Suppressor macrophage treated with lipopolysaccharide for 1 hour (primary cell): ENCODE data around the gene NLRP9.
"Not testable (repeated sequence)": the region's sequence is repeated elsewhere in the genome, so short reads cannot be mapped to it uniquely, and the experiment has no call there.

ENCODE experiments used
- DNase-seq, 3 donors: peaks; one replicate each; pipeline ENCODE4 v3.0.0-alpha.2; 2020 to 2022

The NLRP9 gene

GRCh38 chr19:55738302-55738701 is at the start of gene NLRP9:
TSS of gene NLRP9 (minus strand) at chr19:55738402. CDS start at chr19:55738374, 28 bp downstream.
- no peak for DNase-seq

DNA sequence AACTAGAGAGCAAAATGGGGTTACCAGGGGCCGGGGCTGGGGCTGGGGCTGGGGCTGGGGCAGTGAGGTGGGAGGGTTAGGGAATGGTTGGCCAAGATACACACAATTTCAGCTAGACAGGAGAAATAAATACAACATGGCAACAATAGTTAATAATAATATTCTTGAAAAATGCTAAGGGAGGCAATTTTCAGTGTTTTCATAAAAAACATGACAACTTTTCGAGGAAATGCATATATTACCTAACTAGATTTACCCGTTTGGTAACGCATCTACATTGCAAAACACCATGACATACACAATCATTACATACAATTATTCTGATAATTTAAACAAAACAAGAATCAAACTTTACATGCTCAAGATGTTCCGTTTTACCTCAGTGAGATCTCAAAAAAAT is 42.9 kb upstream of the NLRP9 start:
- DNase-seq: no peak

DNA sequence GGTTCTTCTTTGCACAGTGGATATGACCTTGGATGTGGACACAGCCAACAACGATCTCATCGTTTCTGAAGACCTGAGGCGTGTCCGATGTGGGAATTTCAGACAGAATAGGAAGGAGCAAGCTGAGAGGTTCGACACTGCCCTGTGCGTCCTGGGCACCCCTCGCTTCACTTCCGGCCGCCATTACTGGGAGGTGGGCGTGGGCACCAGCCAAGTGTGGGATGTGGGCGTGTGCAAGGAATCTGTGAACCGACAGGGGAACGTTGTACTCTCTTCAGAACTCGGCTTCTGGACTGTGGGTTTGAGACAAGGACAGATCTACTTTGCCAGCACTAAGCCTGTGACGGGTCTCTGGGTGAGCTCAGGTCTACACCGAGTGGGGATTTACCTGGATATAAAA is 40.1 kb upstream of the NLRP9 start:
- DNase-seq: no peak

GRCh38 chr19:55777528-55777927 is 39.3 kb upstream of the NLRP9 start:
- DNase-seq: no peak

DNA sequence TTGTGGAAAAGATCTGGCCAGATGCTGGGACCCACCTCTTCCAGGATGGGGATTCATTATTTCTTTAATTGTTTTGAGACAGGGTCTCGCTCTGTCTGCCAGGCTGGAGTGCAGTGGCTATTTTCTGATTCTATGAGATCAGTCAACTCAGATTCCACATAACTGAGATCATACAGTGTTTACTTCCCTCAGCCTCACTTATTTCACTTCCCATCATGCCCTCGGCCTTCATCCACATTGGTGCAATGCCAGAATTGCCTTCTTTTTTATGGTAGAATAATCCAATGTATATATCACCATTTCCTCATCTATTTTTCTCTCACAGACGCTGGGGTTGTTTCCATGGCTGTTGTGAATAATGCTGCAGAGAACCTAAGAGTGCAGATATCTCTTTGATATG is 31.4 kb upstream of the NLRP9 start:
- DNase-seq: not testable (repeated sequence)

GRCh38 chr19:55768818-55769217 is 30.6 kb upstream of the NLRP9 start, which contains the start of gene RFPL4AL1:
TSS of gene RFPL4AL1 (plus strand) at chr19:55769118. CDS start at chr19:55771805, 2,687 bp downstream.
- DNase-seq: not testable (repeated sequence)

DNA sequence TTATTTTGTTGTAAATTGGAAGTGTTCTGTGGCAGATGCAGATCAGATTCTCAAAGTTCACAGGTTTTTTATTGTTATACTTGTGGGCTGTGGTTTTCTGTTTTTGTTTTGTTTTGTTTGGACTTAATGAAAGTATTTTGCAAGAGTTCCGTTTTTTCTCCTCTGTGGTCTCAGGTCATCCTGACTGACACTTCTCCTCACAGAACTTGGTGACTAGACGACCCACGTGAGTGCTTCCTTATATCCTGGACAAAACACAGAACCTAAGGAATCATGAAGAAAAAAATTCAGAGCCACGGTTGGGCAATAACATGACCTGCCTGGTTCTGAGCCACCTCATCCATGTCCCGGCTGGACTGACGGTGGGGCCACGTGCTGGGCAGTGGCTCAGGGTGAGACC is 28.3 kb upstream of the NLRP9 start:
- DNase-seq: no peak

- DNase-seq: not testable (repeated sequence)
Measured at GRCh38 chr19:55758797-55759196, 20.6 kb upstream of the NLRP9 start, which contains the start of gene RFPL4A. TSS of gene RFPL4A (plus strand) at chr19:55759097. CDS start at chr19:55761801, 2,704 bp downstream.

- DNase-seq: not testable (repeated sequence)
Measured at GRCh38 chr19:55756808-55757207, 18.6 kb upstream of the NLRP9 start.

DNA sequence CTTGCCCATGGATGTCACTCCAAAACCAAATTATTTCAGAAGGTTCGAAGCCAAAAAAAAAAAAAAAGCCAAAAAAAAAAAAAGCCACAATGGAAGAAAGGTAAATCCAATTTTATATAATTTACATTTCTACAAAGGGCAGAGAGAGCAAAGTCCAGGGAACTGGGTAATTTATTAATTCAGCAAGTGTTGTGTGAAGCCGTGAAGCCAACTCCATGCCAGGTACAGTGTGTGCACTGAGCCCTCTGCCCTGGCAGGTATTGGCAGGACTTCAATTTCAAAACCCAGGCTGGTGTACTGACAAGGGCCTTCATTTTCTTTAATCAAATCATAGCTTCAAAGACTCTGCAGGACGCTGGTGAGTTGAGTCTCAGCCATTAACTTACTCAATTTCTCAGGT is 15.2 kb upstream of the NLRP9 start:
- DNase-seq: no peak

- no peak for DNase-seq
Measured at GRCh38 chr19:55750715-55751114, 12.5 kb upstream of the NLRP9 start.

GRCh38 chr19:55730378-55730777 is 7.8 kb downstream of the NLRP9 start:
- not testable (repeated sequence) for DNase-seq

DNA sequence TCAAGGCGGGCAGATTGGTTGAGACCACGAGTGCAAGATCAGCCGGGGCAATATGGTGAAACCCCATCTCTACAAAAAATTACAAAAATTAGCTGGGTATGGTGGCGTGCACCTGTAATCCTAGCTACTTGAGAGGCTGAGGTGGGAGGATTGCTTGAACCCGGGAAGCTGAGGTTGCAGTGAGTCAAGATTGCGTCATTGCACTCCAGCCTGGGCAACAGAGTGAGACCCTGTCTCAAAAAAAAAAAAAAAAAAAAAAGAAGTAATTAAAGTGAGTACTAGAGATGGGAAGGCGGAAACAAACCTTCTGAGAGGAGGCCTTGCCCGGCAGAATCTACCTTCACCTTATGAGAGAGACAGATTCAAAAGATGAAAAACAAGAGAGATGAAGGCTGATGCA is 14.7 kb downstream of the NLRP9 start:
- DNase-seq: no peak

GRCh38 chr19:55720801-55721200 is 17.4 kb downstream of the NLRP9 start:
- no peak for DNase-seq

DNA sequence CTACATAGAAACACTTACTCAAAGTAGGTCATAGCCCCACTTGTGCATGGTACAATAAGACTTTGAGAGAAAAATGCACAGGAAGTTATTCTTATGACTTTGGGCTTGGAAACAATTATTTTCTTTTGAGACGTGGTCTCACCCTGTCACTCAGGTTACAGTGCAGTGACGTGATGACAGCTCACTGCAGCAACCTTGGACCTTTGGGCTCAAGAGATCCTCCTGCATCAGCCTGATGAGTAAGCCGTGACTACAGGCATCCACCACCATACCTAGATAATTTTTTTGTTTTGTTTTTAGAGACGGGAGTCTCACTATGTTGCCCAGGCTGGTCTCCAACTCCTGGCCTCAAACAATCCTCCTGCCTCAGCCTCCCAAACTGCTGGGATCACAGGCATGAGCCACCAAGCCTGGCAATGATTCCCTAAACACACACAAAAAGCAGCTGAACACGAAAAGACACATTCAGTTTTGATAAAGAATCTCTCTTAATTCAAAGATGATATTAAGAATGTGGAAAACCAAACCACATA is 17.9 kb downstream of the NLRP9 start:
- DNase-seq: no peak

- DNase-seq: not testable (repeated sequence)
Measured at GRCh38 chr19:55717879-55718711, 20.1 kb downstream of the NLRP9 start.

GRCh38 chr19:55717251-55717650 is 21.0 kb downstream of the NLRP9 start:
- DNase-seq: no peak

- DNase-seq: no peak
Measured at GRCh38 chr19:55716531-55716930, 21.7 kb downstream of the NLRP9 start.

GRCh38 chr19:55712804-55713631 is 25.2 kb downstream of the NLRP9 start:
- no peak for DNase-seq

DNA sequence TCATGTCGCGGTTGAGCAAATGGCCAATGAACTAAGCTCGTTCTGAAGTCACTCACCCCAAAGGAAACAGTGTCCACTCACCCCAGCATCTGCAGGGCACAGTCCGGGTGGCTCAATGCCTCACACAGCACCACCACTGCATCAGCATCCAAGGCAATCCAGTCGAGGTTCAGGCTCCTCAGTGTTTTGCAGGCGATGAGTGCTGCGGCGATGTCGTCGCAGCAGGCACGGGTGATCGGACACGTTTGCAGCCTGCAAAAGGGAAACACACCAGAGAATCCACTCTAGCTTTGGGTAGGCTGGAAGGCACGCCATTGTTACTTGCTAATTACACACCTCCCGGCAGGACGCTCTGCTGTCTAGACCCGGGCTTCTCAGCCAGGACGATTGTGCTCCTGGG is 26.5 kb downstream of the NLRP9 start:
- no peak for DNase-seq

- no peak for DNase-seq
Measured at GRCh38 chr19:55705972-55706371, 32.2 kb downstream of the NLRP9 start.

DNA sequence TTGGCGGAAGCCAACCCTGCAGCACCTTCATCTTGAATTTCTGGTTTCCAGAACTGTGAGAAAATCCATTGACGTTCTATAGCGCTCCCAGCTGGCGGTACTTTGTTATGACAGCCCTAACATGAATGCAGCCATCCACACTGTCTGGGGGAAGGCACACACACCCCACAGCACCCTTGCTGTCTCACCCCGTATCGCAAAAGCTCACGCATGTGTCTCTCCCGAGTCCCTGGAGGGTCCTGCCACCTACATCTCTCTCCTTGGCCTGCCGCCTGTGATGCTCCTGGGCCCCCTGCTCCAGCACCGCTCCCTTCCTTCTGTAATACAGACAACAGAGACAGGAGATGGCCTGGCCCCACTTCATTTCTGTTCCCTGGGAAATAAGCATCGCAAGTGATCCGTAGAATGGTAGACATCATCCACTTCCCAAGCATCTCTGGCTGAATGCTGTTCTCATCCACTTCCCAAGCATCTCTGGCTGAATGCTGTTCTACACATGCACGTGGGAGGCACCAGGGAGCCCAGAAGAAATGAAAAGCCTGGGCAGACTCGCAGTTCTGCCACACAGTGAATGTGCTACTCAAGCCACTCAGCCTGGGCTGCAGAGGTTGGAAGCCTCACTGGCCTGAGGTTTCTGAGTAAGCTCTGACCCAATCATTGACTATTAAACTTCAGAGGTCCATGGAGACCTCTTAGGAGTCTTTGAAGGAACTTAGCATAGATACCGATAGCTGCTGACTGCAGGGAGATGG is 33.5 kb downstream of the NLRP9 start:
- DNase-seq: no peak

DNA sequence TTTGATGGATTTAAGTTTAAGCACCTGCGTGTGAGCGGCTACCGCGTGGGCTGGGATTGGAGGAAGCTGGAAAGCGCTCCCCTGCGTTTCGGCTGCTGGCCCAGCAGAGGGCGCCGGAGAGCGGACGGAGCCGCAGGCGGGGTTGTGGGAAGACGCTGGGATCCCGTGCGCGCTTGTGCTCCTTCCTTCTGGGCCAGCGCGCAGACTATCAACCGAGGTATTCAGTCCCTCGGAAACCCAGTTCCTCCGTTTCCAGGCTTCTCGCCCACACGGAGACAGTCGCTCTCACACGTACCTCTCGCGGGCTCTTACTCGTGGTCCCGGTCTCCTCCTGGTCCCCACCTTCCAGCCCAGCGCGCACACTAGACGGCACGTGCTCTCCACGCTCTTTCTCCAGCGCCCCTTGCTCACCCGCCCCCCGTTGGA is 34.4 kb downstream of the NLRP9 start:
- peak; percentile 31 to 57 (median 41) for DNase-seq
